ENCODE results near the gene VEGFB.

Gene VEGFB

GRCh38 chr11:64247729-64248531 is 13.5 kb downstream of the VEGFB start:
- DNase-seq, result no peak

- no peak for DNase-seq
Observed at GRCh38 chr11:64248578-64248977, 14.2 kb downstream of the VEGFB start.

GRCh38 chr11:64249038-64249437 is 14.7 kb downstream of the VEGFB start:
- no peak for DNase-seq

GRCh38 chr11:64249563-64250414 is 15.4 kb downstream of the VEGFB start:
- DNase-seq, result no peak

GRCh38 chr11:64250415-64251015 is 16.1 kb downstream of the VEGFB start:
- DNase-seq, result no peak

GRCh38 chr11:64251016-64251752 is 16.8 kb downstream of the VEGFB start, which contains the start of gene PLCB3:
PLCB3 (plus strand) TSS chr11:64251530; CDS start chr11:64251650, 120 bp downstream.
- peak; percentile 91 for DNase-seq

- DNase-seq, result no peak
Observed at GRCh38 chr11:64251753-64252002, 17.3 kb downstream of the VEGFB start.

GRCh38 chr11:64252003-64252872 is 17.9 kb downstream of the VEGFB start:
- DNase-seq, result no peak

- no peak for DNase-seq
Observed at GRCh38 chr11:64253043-64253442, 18.7 kb downstream of the VEGFB start.

- no peak for DNase-seq
Observed at GRCh38 chr11:64253481-64253880, 19.1 kb downstream of the VEGFB start.

GRCh38 chr11:64254326-64254725 is 19.9 kb downstream of the VEGFB start:
- DNase-seq, result no peak

GRCh38 chr11:64255135-64256128 is 21.0 kb downstream of the VEGFB start:
- no peak for DNase-seq

- no peak for DNase-seq
Observed at GRCh38 chr11:64256300-64256699, 21.9 kb downstream of the VEGFB start.

GRCh38 chr11:64258356-64258755 is 24.0 kb downstream of the VEGFB start:
- no peak for DNase-seq

GRCh38 chr11:64258946-64259532 is 24.7 kb downstream of the VEGFB start:
- no peak for DNase-seq

GRCh38 chr11:64259533-64260067 is 25.2 kb downstream of the VEGFB start:
- no peak for DNase-seq

GRCh38 chr11:64260147-64260708 is 25.8 kb downstream of the VEGFB start:
- DNase-seq, result no peak

- no peak for DNase-seq
Observed at GRCh38 chr11:64261556-64262080, 27.2 kb downstream of the VEGFB start.

GRCh38 chr11:64262271-64263002 is 28.1 kb downstream of the VEGFB start:
- DNase-seq, result no peak
